ENCODE data around the gene RNF19B.

Gene RNF19B

DNA sequence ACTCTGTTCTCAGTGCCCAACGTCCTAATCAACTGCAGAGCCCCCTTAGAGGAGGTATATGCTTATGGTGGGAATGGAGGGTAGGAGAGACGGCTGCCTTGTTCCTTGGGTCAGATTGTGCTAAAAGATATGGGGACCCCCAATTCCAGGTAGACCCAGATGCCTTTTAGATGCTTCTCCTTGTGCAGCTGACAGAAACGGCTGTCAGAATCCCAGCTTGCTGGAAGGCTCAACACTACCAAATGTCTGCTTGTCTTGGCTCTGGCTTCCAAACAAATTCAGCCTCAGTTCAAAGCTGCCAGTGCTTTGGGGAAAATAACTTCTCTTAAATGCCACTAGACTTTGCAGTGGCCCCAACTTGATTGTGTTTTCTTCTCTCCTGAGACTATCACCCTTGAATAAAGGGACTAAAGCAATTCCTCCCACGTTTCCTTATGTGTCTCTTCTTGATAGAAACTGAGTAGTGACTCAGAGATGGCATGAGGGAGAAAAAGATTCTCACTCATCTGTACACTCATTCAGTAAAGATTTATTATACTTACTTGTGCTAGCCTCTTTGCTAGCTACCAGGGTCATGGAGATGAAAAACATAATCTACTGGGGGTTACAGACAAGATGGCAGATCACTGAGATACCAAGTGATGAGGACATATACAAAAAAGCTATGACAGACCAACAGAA is 3.4 kb upstream of the RNF19B start:
- no peak for DNase-seq

DNA sequence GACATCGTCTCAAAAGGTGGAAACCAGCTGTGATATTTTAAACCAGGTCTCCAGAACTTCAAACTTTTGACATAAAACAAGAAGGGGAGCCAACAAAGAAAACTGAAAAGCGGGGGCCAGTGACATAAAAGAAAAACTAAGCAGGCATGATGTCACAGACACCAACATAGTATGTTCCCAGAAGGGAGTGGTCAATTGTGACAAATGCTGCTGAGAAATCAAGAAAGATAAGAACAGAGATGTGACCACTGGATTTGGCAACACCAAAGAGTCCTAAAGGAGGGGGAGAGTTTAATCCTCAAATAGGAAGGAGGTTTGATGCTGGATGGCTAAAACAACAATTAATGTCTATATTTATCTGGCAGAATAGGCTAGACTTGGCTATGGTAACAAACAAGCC is 2.3 kb upstream of the RNF19B start:
- DNase-seq: no peak

DNA sequence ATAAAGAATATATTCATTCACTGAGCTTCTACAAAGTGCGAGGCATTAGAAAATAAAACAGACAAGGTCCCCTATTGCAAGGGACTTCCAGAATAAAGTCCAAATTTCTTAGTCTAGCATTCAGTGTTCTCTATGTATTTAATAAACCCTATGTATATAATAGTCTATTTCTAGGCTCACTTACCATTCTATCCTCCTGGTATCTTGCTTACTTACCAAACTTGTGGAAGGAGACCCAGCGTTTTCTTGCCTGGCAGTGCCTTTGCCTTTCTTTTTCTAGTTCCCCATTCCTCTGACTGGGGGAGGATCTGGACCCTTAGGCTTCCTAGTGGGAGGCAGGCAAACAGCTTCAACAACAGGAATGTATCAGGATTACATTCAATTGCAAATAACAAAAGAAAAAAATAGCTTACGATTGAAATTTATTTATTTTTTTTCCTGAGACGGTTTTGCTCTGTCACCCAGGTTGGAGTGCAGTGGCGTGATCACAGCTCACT is 690 bp upstream of the RNF19B start:
- no peak for DNase-seq

DNA sequence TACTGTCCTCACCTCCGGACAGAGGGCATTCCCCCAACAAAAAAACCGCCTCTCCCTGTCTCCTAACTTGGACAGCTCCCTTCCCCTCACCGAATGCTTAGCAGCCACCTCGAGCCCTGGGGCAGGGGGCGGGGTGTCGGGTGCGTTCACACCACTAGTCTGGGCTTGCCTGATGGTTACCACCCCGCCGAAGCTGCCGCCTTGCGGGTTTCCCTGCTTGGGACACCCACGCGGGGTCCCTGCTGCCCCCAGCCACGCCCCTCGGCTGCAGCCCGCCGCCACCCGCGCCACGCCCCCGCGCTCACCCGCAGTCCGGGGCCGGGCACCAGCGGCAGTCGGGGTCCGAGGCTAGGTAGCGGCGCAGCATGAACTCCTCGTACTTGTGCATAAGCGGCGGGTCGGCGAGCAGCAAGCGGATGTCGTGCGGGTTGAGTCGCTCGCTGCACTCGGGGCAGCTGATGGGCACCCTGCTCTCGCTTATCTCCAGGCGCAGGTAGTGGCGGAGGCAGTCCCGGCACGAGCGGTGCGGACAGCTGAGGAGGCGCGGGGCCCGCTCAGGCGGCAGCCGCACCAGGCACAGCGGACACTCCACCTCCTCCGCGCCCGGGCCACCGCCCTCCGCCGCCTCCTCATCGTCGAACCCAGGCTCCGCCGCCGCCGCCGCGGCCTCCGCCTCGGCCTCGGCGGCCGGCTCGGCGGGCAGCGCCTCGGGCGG is 706 bp downstream of the RNF19B start:
- peak in 3 of 4 experiments; percentile 19 to 59 (median 41) for DNase-seq

DNA sequence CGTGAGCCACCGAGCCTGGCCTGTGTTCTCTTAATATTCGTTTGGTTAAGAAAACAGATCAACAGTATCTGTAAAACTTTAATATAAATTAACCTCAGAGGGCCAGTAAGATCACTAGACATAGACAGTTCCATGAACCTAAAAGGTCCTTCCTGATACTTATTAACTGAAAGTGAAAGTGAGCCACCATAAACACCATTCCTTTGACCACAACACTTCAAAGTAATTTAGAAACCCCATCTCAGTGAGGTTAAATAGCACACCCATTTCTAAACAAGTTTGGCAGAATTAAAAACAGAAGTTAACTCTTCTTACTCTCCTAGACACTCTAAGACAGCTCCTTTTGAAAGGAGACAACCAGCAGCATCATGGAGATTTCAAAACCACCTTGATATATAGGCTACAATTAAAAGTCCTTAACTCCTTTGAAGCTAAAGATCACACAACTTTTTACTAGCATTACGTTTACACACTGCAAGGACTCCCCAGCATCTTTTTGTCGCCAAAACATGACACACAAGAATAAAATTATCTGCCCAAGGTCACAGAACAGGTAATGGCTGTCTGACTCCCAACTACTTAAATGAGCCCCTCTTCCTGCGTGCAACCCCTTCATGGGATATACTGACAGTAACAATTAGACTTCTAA is 2.2 kb downstream of the RNF19B start:
- DNase-seq: no peak

DNA sequence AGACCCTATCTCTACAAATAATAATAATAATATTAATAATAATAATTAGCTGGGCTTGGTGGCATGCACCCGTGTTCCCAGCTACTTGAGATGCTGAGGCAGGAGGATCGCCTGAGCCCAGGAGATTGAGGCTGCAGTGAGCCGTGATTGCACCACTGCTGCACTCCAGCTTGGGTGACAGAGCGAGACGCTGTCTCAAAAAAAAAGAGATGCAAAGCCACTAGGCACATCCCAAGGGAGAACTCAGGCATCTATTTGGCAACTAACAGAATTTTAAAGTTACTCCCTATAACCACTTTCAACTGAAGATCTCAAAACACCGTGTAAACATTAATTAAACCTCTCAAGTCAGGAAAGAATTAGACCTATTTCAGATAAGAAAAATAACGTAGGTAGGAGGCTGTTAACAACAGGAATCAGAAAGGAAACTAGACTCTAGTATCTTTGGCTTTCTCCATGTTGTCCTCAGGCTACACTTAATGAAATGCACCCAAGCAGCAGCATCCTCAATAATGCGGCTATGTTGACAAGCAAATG is 3.7 kb downstream of the RNF19B start:
- no peak for DNase-seq

DNA sequence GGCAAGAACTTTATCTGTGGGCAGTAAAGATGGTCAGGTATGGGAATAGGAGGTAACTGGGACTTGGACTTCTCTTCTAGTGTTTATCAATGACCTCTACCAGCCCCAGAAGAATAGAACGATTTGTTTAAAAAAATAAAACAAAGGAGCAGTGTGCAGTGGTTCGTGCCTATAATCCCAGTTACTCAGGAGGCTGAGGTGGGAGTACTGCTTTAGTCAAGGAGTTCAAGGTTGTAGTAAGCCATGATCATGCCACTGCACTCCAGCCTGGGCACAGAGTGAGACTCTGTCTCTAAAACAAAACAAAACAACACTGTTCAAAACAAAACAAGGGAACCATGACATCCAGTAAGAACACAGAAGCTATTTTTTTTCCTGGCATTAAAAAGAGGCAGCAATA is 4.3 kb downstream of the RNF19B start:
- no peak for DNase-seq

DNA sequence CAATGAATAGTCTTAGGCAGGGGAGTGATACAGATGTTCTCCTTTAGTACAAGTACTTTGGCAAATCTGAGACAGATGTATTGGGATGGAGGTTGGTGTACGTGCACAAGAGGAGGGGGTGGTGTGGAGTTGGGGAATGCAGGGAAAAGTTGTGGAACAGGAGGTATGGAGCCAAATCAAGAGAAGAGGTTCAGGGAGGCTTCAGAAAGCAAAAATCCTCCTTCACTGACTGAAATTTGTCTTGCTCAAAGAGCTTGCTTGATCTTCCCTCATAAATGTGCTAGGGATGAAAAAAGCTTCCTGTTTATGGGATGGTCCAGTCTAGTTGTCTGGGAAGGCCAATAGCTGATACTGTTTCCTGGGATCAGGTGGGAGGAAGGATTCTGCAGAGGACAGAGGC is 5.8 kb downstream of the RNF19B start:
- DNase-seq: no peak

DNA sequence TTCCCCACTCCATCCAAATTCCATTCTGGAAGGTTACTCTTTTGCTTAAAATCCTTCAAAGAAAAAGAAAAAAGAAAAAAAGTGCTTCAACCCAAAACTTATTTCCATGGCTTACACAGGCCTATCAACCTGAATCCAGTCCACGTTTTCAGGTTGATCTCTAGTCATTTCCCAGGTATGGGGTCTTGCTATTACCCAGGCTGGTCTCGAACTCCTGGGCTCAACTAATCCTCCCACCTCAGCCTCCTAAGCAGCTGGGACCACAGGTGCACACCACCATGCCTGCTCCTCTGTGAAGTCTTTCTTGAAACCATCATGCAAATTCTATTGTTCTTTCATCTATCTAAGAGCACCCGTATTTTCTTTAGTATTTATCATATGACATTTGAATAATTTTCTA is 7.6 kb downstream of the RNF19B start:
- no peak for DNase-seq

DNA sequence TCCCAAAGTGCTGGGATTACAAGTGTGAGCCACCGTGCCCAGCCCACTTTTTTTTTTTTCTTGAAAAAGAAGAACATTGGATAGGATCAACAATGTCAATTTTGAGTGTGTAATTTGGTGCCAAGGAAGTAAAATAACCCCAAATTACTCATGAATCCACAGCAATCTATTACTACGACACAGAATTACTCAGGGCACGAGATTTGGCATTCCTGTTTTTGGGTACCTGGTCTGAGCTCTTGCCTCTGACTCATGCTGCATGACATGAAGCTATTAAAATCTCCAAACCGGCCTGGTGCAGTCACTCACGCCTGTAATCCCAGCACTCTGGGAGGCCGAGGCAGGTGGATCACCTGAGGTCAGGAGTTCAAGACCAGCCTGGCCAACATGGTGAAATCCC is 10.4 kb downstream of the RNF19B start:
- DNase-seq: no peak

DNA sequence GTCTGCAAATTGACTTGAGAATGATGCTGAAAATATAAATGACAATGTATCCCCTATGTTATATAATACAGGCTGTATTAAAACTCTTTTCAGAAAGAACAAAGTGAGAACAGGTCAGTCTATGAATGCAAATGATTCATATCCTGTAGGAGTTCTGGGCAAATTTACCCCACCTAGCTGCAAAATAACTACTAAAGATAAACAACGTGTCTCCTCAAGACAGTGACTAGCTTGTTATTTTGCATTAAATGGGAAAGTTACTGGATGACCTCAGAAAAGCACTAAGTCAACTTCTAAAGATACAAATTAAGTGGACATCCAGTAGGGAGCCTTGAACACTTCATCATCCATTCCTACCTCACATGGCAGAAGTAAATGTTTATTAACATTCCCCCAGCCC is 11.1 kb downstream of the RNF19B start:
- DNase-seq: no peak

DNA sequence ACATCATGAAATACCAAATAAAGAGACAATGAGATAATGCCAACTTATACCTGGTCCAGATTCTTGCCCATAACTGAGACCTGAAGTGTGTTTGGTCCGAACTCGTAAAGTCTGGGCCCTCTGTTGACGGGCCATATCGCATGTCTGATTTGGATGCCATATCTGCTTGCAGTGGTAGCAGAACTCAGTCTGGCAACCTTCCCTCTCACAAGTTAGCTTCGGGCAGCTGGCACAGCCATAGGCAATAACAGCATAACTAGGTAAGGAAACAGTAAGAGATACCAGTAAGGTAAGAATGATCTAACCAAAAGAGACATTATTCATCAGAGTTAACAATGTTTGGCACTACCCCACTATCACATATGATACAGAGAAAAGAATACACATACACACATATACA is 15.1 kb downstream of the RNF19B start:
- no peak for DNase-seq

DNA sequence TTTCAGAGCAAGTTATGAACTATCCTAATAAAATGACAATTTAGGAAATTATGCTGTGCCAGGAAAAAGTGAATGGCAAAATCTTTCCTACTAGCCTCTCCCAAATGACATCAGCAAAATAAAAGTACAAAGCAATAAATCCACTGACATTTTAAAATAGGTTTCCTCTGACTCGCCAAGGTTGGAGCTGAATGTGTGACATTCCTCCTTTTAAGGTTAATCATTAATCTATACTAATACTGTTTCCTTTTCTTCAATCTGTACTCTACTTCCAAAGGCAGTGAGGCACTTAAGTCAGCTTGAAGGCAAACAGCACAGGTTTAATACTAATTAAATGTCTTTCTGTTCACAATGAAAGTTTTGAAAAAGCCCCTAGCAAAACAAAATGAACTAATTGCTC is 15.7 kb downstream of the RNF19B start:
- no peak for DNase-seq

DNA sequence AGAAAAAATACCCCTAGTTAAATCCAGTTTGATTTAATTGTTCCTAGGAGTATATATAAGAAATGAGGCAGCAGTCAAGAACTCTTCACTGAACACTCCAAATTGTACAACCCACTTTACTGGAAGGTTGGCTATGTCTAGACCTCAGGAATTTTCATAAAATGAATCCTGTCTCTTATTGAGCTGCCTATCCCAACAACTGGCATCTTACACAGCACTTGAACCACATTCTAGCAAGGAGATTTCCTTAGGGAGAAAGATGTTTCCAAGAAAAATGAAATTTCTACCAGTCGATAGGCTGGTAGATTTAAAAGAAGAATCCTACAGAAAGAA is 16.3 kb downstream of the RNF19B start:
- DNase-seq: no peak

DNA sequence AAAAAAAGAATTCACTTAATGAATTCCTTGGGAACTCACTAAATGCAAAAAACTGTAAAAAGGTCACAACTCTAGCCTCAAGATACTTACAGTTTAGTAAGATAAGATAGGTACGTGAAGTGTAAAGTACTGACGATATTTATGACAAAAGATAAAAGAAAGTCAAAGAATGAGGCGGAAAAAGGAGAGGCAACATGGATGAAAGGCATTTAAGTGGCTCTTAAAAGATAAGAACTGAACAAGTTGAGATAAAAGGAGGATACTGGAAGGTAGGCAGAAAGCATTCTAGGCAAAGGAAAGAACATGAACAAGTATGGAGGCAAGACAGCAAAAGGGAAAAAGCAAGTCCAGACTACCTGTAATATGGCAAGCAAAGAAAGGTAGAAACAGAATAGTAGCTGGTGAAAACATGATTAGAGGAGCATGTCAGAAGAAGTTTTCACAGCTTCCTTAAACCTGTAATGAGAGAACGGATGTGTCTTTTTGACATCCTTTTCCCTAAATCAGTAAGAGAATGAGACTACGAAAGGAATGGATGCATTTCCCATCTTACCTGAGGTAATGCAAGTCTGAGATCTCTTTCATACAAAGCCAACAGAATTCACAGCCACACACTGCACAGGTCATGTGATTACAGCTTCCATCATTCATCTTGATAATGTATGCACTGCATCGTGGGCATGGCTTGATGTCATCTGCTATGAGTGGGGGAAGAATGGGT is 16.8 kb downstream of the RNF19B start:
- no peak for DNase-seq

DNA sequence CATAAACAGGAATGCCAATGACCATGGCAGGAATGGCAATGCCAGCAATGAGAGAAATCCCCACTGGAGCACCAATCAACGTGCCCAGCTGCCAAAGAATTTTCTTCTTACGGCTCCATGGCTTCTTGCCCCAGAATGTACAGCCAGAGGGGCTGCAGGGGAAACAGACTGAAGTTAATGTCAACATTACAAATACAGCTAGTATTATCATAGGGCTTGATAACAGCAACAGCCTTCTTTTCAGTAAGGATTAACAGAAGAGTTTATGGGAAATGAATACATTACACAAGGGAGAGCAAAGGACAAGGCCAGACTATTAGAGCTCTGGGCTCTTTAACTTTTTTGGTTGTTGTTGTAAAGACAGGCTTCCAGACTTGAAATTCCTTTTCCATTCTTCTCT is 18.2 kb downstream of the RNF19B start:
- no peak for DNase-seq

DNA sequence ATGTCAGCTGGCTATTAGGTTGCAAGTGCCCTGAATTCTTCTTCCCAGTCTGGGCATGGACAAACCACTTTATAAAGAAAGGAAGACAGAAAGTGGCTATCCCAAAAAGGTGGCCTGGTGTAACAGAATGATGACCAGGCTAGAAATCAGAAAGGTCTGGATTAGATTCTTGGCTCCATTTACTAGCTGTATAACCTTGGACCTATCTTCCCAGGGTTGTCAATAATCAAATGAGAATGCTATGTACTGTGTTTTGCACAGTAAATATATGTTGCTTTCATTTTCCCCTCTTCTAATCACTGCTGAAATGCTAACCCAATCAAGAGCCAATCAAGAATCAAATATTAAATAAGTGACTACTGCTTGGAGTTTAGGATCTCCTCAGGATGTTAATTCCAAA is 20.4 kb downstream of the RNF19B start:
- DNase-seq: no peak

DNA sequence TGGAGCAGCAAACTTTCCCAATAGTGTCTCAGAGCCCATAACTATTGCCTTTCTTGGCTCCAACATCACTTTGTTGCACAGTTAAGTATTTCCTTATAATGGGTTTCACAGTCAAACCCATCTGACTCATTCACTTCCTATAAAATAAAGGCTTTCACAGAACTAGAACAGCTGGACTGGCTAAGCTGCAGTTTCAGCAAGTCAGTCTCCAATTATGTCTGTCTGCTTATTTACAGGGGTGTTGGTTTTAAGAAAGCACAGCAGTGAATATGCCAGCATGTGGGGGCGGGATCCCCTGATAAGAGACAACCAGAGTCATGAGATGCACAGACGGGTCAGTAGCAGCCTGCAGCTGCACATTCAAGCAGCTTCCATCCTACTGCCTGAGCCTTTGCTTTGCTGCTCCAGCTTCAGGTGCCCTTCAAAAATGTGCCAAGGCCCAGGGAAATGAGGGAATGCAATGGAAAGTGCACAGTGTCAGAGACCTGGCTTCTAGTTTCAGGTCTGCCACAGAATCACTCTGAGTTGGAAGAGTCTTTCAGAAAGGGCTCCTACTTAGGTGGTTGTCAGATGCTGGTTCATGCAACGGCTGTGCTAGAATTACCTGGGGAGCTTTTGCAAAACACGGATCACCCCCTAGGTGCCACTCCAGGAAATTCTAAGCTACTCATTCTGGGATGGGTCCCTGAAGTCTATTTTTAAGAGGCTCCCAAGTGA is 24.8 kb downstream of the RNF19B start:
- DNase-seq: no peak

DNA sequence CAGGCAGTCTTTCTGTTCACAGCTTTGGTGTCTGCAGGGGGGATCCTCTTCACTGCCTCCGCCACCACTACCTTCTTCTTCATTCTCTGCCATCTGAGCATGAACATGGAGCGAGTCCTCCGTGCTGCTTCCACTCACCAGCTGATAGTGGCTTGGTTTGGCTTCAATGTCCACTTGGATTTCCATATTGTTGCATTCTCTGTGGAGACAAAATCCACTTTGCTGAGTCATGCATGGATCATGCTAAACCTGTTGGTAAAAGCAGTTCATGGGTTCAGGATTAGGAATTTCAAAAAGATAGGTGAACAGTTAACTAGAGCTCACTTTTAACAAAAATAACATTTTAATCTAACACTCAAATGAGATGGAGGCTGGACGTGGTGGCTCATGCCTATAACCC is 27.5 kb downstream of the RNF19B start:
- DNase-seq: no peak

DNA sequence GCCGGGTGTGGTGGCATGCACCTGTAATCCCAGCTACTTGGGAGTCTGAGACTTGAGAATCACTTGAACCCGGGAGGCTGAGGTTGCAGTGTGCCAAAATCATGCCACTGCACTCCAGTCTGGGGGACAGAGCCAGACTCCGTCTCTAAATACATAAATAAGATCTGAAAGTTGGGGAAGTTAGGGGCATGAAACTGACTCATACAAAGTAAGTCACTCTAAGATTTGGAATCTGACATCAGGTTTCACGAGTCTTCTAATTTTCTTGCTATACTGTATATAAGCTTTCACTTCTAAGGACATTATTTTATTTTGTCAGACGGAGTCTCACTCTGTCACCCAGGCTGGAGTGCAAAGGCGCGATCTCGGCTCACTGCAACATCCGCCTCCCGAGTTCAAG is 30.1 kb downstream of the RNF19B start:
- no peak for DNase-seq

DNA sequence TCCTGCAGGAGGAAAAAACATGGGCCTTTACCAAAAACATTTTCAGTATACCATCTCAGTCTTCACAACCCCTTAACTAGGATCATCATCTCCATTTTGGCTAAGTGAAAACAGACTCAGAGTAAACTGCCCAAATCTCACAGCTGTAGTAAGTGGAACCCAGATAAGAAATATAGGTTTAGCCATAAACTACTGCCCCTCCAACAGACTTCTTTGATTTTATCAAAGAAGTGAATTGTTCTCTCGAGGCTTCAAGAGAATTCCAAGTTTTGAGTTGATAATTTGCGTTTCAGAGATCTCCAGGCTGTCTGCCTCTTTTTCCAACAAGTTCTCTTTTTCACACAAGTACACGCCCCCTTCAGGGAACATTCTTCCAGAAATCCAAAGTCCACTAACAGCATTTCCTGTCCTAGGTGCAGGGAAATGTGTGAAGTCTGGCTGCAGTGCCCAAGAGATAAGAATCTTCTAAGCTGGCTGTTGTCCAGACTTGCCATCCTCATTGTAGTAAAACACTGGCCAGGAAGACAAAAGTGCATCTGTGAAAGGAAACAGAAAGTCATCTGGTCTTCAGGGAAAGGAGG is 30.8 kb downstream of the RNF19B start:
- no peak for DNase-seq

DNA sequence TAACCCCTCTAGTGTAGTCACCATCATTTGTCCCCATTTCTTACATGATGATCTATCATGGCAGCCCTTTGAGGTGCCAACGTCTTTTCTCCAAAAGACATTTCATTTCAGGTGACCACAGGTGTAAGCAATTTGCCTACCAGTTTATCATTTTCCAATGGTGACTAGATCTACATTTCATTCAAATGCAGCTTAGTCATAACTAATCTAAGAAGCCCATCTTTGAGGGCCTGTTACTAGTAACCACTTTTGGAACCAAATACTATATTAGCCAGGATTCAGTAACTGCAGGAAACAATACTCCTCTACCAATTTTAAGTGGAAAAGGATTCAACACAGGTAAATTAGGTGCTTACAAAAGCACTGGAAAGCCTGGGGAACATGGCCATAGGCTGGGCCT is 32.8 kb downstream of the RNF19B start:
- no peak for DNase-seq

Data from activated naive CD4-positive, alpha-beta T cell (primary cell).